B cell (primary cell): ENCODE data around the gene RASSF3.

Experiments
- EZH2 ChIP-seq: IDR thresholded peaks from 2 replicates; pipeline ENCODE4 v1.6.1; 2012; ENCODE audit warnings: borderline replicate concordance, low read depth, mild to moderate bottlenecking, moderate library complexity, low read length; ENCODE audit not compliant: insufficient read depth, poor library complexity, severe bottlenecking
- TF ChIP-seq, protein P1 (sequence below): fragments of 200-600 bp; IDR thresholded peaks from one replicate; pipeline ENCODE4 v1.8.0; 2022; ENCODE audit warnings: antibody characterized with exemption, mild to moderate bottlenecking

DNA sequence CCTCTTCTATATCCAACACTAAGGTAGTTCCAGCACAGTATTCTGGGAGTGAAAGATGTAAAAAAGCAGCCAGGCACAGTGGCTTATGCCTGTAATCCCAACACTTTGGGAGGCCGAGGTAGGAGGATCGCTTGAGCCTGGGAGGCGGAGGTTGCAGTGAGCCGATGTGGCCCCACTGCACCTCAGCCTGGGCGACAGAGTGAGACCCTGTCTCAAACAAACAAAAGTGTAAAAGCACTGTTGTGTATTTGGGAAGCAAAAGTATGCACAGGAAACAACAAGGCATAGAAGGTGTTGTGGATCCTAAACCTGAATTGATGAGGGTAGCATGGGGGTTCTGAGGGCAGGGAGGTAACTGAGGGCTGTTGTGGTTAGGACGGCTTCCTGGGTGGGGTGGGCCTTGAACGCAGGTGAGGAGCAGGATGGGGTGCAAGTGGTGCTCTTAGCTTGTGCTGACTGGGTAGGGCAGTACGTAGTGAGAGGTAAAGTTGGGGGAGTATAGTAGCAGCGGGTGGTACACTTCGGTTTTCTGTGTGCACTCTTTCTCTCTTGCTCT, 64.2 kb downstream of the RASSF3 start:
- TF ChIP-seq, protein P1, sequence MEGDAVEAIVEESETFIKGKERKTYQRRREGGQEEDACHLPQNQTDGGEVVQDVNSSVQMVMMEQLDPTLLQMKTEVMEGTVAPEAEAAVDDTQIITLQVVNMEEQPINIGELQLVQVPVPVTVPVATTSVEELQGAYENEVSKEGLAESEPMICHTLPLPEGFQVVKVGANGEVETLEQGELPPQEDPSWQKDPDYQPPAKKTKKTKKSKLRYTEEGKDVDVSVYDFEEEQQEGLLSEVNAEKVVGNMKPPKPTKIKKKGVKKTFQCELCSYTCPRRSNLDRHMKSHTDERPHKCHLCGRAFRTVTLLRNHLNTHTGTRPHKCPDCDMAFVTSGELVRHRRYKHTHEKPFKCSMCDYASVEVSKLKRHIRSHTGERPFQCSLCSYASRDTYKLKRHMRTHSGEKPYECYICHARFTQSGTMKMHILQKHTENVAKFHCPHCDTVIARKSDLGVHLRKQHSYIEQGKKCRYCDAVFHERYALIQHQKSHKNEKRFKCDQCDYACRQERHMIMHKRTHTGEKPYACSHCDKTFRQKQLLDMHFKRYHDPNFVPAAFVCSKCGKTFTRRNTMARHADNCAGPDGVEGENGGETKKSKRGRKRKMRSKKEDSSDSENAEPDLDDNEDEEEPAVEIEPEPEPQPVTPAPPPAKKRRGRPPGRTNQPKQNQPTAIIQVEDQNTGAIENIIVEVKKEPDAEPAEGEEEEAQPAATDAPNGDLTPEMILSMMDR, result no peak
- TF ChIP-seq EZH2, result no peak
